Panc1 (cell line): Measurements from ENCODE around the gene AURKAIP1. TPM values are rescaled to one million over a fixed set of nuclear protein-coding genes. Genes with fewer than 3 reads are reported as not detected.

Experiments
- ATAC-seq: fragments of 200-7000 bp; cut with Tn5 transposase; 2 replicates; pipeline ENCODE4 v1.9.1; 2020; ENCODE audit warnings: mild to moderate bottlenecking, moderate library complexity
- BruUV-seq: library from RNA; stranded (reverse); fragments of 400-500 nt; replicated peaks from 2 replicates; lab custom pipeline; 2021; lab: Mats Ljungman, UMichigan
- CTCF ChIA-PET: fragments of 300-600 bp; sonication (Branson Sonifier 250); formaldehyde crosslinking; loops from one replicate; lab custom pipeline; 2022; ENCODE audit warnings: antibody characterized with exemption; lab: Charles Lee
- POLR2A ChIA-PET: fragments of 300-600 bp; sonication (Branson Sonifier 250); formaldehyde crosslinking; loops from one replicate; lab custom pipeline; 2022; ENCODE audit warnings: antibody characterized with exemption; lab: Charles Lee
- DNase-seq: peaks from one replicate; pipeline ENCODE4 v3.0.0-alpha.2; 2010; ENCODE audit warnings: low read depth, low spot score
- H3K27ac ChIP-seq: 2 replicates; pipeline ENCODE4 v1.5.1; 2011; ENCODE audit warnings: mild to moderate bottlenecking, low read length, inconsistent platforms
- H3K27me3 ChIP-seq: fragments of 200-500 bp; sonication (Bioruptor generic); 2 replicates; pipeline ENCODE4 v1.6.0; 2014; ENCODE audit warnings: low read length, inconsistent platforms; ENCODE audit not compliant: control insufficient read depth, insufficient read depth
- H3K36me3 ChIP-seq: fragments of 200-500 bp; sonication (Bioruptor generic); 2 replicates; pipeline ENCODE4 v1.5.1; 2014; ENCODE audit warnings: inconsistent platforms, mild to moderate bottlenecking, low read length, moderate library complexity; ENCODE audit not compliant: control insufficient read depth, insufficient read depth
- H3K4me1 ChIP-seq: 2 replicates; pipeline ENCODE4 v1.5.1; 2011; ENCODE audit warnings: inconsistent platforms, mild to moderate bottlenecking, low read length, moderate library complexity; ENCODE audit not compliant: control insufficient read depth, insufficient read depth
- H3K4me3 ChIP-seq, 2 experiments: 2 replicates each; pipeline ENCODE4 v1.5.1; 2011 to 2012; ENCODE audit warnings: low read depth in 2 of 2, low read length in 2 of 2, mild to moderate bottlenecking in 2 of 2, inconsistent platforms in 1 of 2, moderate library complexity in 1 of 2
- H3K9me3 ChIP-seq: fragments of 200-500 bp; sonication (Bioruptor generic); 2 replicates; pipeline ENCODE4 v1.5.1; 2014; ENCODE audit warnings: low read depth, mild to moderate bottlenecking, inconsistent platforms, low read length, moderate library complexity; ENCODE audit not compliant: control insufficient read depth, insufficient read depth
- CTCF ChIP-seq: fragments of 450-650 bp; IDR thresholded peaks from 2 replicates; pipeline ENCODE4 v1.5.1; 2017; ENCODE audit warnings: mild to moderate bottlenecking
- POLR2AphosphoS5 ChIP-seq: IDR thresholded peaks from 2 replicates; pipeline ENCODE4 v1.6.1; 2012; ENCODE audit warnings: mild to moderate bottlenecking, low read depth, low read length, moderate library complexity
- REST ChIP-seq, 2 experiments: IDR thresholded peaks; 2 replicates each; pipeline ENCODE4 v1.6.1; 2011 to 2012; ENCODE audit warnings: low read depth in 2 of 2, control low read depth in 1 of 2, low read length in 1 of 2, mild to moderate bottlenecking in 1 of 2, moderate library complexity in 1 of 2; ENCODE audit not compliant: insufficient read depth in 1 of 2
- SIN3A ChIP-seq: IDR thresholded peaks from 2 replicates; pipeline ENCODE4 v1.6.1; 2012; ENCODE audit warnings: low read depth, mild to moderate bottlenecking, low read length, moderate library complexity, borderline replicate concordance; ENCODE audit not compliant: insufficient read depth
- TCF7L2 ChIP-seq: IDR thresholded peaks from 2 replicates; pipeline ENCODE4 v1.6.1; 2011; ENCODE audit warnings: mild to moderate bottlenecking, low read depth, low read length, inconsistent platforms
- in situ Hi-C: cut with HindIII; loops from 2 replicates; pipeline ENCODE4 v1.10.0; 2016; ENCODE audit warnings: low sequenced_read_pairs, low pct_unique_long_range_greater_than_20kb
- intact Hi-C: fragments of 100-400 bp; cut with micrococcal nuclease; formaldehyde crosslinking; loops from one replicate; pipeline ENCODE4 v1.10.0; 2022; ENCODE audit not compliant: unreplicated experiment
- total RNA-seq: library from RNA; stranded (reverse); gene quantifications from one replicate; pipeline ENCODE4 v1.2.1, GENCODE V29; 2021; ENCODE audit not compliant: unreplicated experiment

AURKAIP1 gene
- total RNA-seq, 1 experiment from 2014 or later = 335 TPM

GRCh38 chr1:1325288-1326074, 49.5 kb downstream of the AURKAIP1 start:
- ChIA-PET POLR2A (no interaction called here), CTCF (interaction anchor here (1.2 kb wide), 1 partner anchor 116 kb away, joined by 3 read pairs; no protein-coding TSS in a partner anchor)
- intact Hi-C loops = no loop called here
- no peak for DNase-seq
- Histone ChIP-seq H3K9me3 (no peaks in the 10 kb centered on the region), H3K4me1 (peaks cover 31% of the 10 kb centered on the region), H3K4me3 (peak overlapping the region; percentile 83 to 87), H3K27me3 (no peaks in the 10 kb centered on the region), H3K27ac (peak overlapping the region; percentile 91), H3K36me3 (no peaks in the 10 kb centered on the region; the same call in none of the 2 replicates)
- ATAC-seq = no peak
- TF ChIP-seq POLR2AphosphoS5 = no peak
- TF ChIP-seq TCF7L2 = no peak
- TF ChIP-seq REST (IDR thresholded peaks at IDR 0.05; ENCODE audit: insufficient read depth in 1 of 2, low read depth in 2 of 2, low read length in 1 of 2) = no peak
- no peak for TF ChIP-seq CTCF
- TF ChIP-seq SIN3A = no peak
- no TSS peak for BruUV-seq
- in situ Hi-C loops = no loop called here

- BruUV-seq = no TSS peak
- POLR2A ChIA-PET = no interaction called here
- no peaks in the 10 kb centered on the region; the same call in none of the 2 replicates for H3K36me3 ChIP-seq
These were observed 50.3 kb downstream of the AURKAIP1 start, which contains the start of the genes CPTP and INTS11 for GRCh38 chr1:1324524-1325287. CPTP (plus strand) TSS chr1:1324802; CDS start chr1:1326911, 2,109 bp downstream. INTS11 (minus strand) TSS chr1:1324660; CDS start chr1:1324608, 52 bp downstream.

More at GRCh38 chr1:1324524-1325287, 50.3 kb downstream of the AURKAIP1 start, which contains the start of the genes CPTP and INTS11:
- intact Hi-C loops (no loop called here), in situ Hi-C loops (no loop called here)
- H3K4me3 ChIP-seq = peak within 1 kb of the TSS; percentile 83 to 87
- H3K27me3 ChIP-seq = no peaks in the 10 kb centered on the region
- DNase-seq = no peak
- ATAC-seq = peak; percentile 84
- CTCF ChIA-PET = interaction anchor here (1.2 kb wide), 1 partner anchor 117 kb away, joined by 3 read pairs; no protein-coding TSS in a partner anchor
- no peaks in the 10 kb centered on the region for H3K9me3 ChIP-seq
- TF ChIP-seq SIN3A (no peak), POLR2AphosphoS5 (peak; percentile 86), REST (IDR thresholded peaks at IDR 0.05; ENCODE audit: insufficient read depth in 1 of 2, low read depth in 2 of 2, low read length in 1 of 2) (0 out of 4 replicates have a peak, but pooled peaks of 1 of the 2 experiments have one; percentile 2), TCF7L2 (no peak), CTCF (no peak)
- H3K27ac ChIP-seq = peak within 1 kb of the TSS; percentile 91
- H3K4me1 ChIP-seq = peaks cover 31% of the 10 kb centered on the region
